Neural cell (in vitro differentiated cells): ENCODE measurements around the gene GRIP1. TPM values are rescaled to one million over a fixed set of nuclear protein-coding genes. Genes with fewer than 3 reads are reported as not detected.

Source experiments
- H2AFZ ChIP-seq: fragments of 200-600, 300-800 bp; sonication (generic), shearing (Covaris generic); 2 replicates; pipeline ENCODE4 v1.6.0; 2014; ENCODE audit warnings: low read depth, mild to moderate bottlenecking, antibody characterized with exemption, low read length, moderate library complexity
- H3F3A ChIP-seq: fragments of 200-600 bp; shearing (Covaris generic); 2 replicates; pipeline ENCODE4 v1.6.1; 2016; ENCODE audit warnings: mild to moderate bottlenecking, moderate library complexity, mixed read lengths, antibody characterized with exemption, low read length; ENCODE audit not compliant: insufficient read depth, poor library complexity, severe bottlenecking
- H3K27ac ChIP-seq: fragments of 200-600, 300-800 bp; sonication (generic), shearing (Covaris generic); 2 replicates; pipeline ENCODE4 v1.5.1; 2014; ENCODE audit warnings: mild to moderate bottlenecking, low read length, moderate library complexity
- H3K27me3 ChIP-seq: fragments of 300-800, 200-600 bp; sonication (generic), shearing (Covaris generic); 2 replicates; pipeline ENCODE4 v1.6.0; 2014; ENCODE audit warnings: mild to moderate bottlenecking, low read depth, low read length, moderate library complexity; ENCODE audit not compliant: insufficient read depth
- H3K36me3 ChIP-seq: fragments of 300-800, 200-600 bp; sonication (generic), shearing (Covaris generic); 2 replicates; pipeline ENCODE4 v1.5.1; 2014; ENCODE audit warnings: mild to moderate bottlenecking, antibody characterized with exemption, low read length, moderate library complexity; ENCODE audit not compliant: insufficient read depth
- H3K4me2 ChIP-seq: fragments of 300-800, 200-600 bp; sonication (generic), shearing (Covaris generic); 2 replicates; pipeline ENCODE4 v1.6.0; 2014; ENCODE audit warnings: mild to moderate bottlenecking, low read length
- H3K4me3 ChIP-seq: fragments of 300-800, 200-600 bp; sonication (generic), shearing (Covaris generic); 2 replicates; pipeline ENCODE4 v1.5.1; 2014; ENCODE audit warnings: mild to moderate bottlenecking, low read length, moderate library complexity
- H3K79me2 ChIP-seq: fragments of 200-600 bp; shearing (Covaris generic); replicated peaks from 2 replicates; pipeline ENCODE4 v1.6.0; 2014; ENCODE audit warnings: mild to moderate bottlenecking, low read length, moderate library complexity; ENCODE audit not compliant: insufficient read depth
- H3K9ac ChIP-seq: fragments of 300-800, 200-600 bp; sonication (generic), shearing (Covaris generic); 2 replicates; pipeline ENCODE4 v1.6.1; 2016; ENCODE audit warnings: mild to moderate bottlenecking, low read length, mixed read lengths
- H3K9me2 ChIP-seq: fragments of 200-600 bp; shearing (Covaris generic); 2 replicates; pipeline ENCODE4 v1.6.1; 2016; ENCODE audit warnings: mild to moderate bottlenecking, low read length, mixed read lengths; ENCODE audit not compliant: insufficient read depth
- H3K9me3 ChIP-seq: fragments of 200-600, 300-800 bp; sonication (generic), shearing (Covaris generic); 2 replicates; pipeline ENCODE4 v1.6.1; 2016; ENCODE audit warnings: mild to moderate bottlenecking, mixed run types, low read length, moderate library complexity, mixed read lengths
- H4K20me1 ChIP-seq: fragments of 200-600 bp; shearing (Covaris generic); 2 replicates; pipeline ENCODE4 v1.6.1; 2016; ENCODE audit warnings: mild to moderate bottlenecking, mixed run types; ENCODE audit not compliant: insufficient read depth
- EP300 ChIP-seq: fragments of 450-650 bp; conservative IDR thresholded peaks from 2 replicates; pipeline ENCODE4 v1.6.1; 2014; ENCODE audit warnings: antibody characterized with exemption, mild to moderate bottlenecking, moderate library complexity; ENCODE audit not compliant: poor library complexity, severe bottlenecking
- EZH2 ChIP-seq: fragments of 200-600, 300-800 bp; shearing (Covaris generic), sonication (generic); IDR thresholded peaks from 2 replicates; pipeline ENCODE4 v1.6.1; 2014; ENCODE audit warnings: antibody characterized with exemption, low read length, borderline replicate concordance, mild to moderate bottlenecking; ENCODE audit not compliant: insufficient read depth, poor library complexity, severe bottlenecking
- MXI1 ChIP-seq: fragments of 450-650 bp; conservative IDR thresholded peaks from 2 replicates; pipeline ENCODE4 v1.6.1; 2014; ENCODE audit warnings: antibody characterized with exemption, mild to moderate bottlenecking; ENCODE audit not compliant: poor library complexity, severe bottlenecking
- POLR2AphosphoS5 ChIP-seq: IDR thresholded peaks from 2 replicates; pipeline ENCODE4 v1.6.1; 2012
- RAD21 ChIP-seq: fragments of 450-650 bp; conservative IDR thresholded peaks from 2 replicates; pipeline ENCODE4 v1.6.1; 2014; ENCODE audit warnings: antibody characterized with exemption, mild to moderate bottlenecking, moderate library complexity
- SMC3 ChIP-seq: fragments of 450-650 bp; conservative IDR thresholded peaks from 2 replicates; pipeline ENCODE4 v1.6.1; 2014; ENCODE audit warnings: antibody characterized with exemption, mild to moderate bottlenecking, moderate library complexity; ENCODE audit not compliant: poor library complexity
- TAF1 ChIP-seq: IDR thresholded peaks from 2 replicates; pipeline ENCODE4 v1.6.1; 2012; ENCODE audit warnings: low read depth
- polyA plus RNA-seq: library from polyadenylated mRNA; depleted of rRNA; stranded (reverse); fragments of >200 nt; gene quantifications from 2 replicates; pipeline ENCODE4 v1.2.3, GENCODE V29; 2014
- TF ChIP-seq, protein P1 (sequence below): fragments of 450-650 bp; IDR thresholded peaks from 2 replicates; pipeline ENCODE4 v1.5.1; 2014; ENCODE audit warnings: antibody characterized with exemption, mild to moderate bottlenecking, moderate library complexity; ENCODE audit not compliant: poor library complexity, severe bottlenecking
- TF ChIP-seq, protein P2 (sequence below): IDR thresholded peaks from 2 replicates; pipeline ENCODE4 v1.6.1; 2012; ENCODE audit warnings: borderline replicate concordance

The GRIP1 gene
- polyA plus RNA-seq, 1 donor from 2014 or later = 41.1 TPM

DNA sequence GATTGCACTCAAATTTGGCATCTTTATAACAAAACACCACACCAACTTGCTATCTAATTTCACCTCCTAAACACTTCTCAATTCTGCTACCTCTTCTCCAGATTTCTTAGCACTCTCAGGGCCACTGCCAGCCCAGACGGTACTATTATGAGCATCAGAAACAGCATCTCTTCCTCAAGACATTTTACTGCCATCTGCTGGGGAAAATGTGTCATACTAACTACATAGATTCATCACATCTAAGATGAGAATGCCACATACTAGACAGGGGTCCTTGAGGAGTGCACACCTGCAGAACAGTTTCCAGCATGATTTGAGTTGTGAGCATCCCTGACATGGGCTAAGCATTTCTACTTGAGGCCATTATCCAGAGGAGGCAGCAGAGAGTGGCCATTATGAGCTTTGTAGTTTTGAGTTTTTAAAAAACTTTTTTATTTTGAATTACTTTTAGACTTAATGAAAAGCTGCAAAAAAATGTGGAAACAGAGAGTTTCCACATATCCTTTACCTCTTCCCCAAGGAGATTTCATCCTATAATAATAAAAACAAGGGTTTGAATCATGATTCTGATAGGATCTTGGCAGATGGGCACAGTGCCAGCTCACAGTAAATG is 15.1 kb upstream of the GRIP1 start:
- Histone ChIP-seq H3K4me2 (no peak overlapping the region), H2AFZ (no peak overlapping the region), H3K27ac (no peak overlapping the region), H3K9me3 (no peaks in the 10 kb centered on the region), H3K27me3 (no peaks in the 10 kb centered on the region), H3K79me2 (no peaks in the 10 kb centered on the region), H4K20me1 (no peaks in the 10 kb centered on the region), H3K4me3 (no peak overlapping the region), H3K36me3 (no peaks in the 10 kb centered on the region), H3K9me2 (no peaks in the 10 kb centered on the region), H3K9ac (no peak overlapping the region), H3F3A (no peaks in the 10 kb centered on the region)
- TF ChIP-seq SMC3 (peak; percentile 92), RAD21 (peak; percentile 88), EP300 (no peak)
- TF ChIP-seq, protein P1, sequence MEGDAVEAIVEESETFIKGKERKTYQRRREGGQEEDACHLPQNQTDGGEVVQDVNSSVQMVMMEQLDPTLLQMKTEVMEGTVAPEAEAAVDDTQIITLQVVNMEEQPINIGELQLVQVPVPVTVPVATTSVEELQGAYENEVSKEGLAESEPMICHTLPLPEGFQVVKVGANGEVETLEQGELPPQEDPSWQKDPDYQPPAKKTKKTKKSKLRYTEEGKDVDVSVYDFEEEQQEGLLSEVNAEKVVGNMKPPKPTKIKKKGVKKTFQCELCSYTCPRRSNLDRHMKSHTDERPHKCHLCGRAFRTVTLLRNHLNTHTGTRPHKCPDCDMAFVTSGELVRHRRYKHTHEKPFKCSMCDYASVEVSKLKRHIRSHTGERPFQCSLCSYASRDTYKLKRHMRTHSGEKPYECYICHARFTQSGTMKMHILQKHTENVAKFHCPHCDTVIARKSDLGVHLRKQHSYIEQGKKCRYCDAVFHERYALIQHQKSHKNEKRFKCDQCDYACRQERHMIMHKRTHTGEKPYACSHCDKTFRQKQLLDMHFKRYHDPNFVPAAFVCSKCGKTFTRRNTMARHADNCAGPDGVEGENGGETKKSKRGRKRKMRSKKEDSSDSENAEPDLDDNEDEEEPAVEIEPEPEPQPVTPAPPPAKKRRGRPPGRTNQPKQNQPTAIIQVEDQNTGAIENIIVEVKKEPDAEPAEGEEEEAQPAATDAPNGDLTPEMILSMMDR = peak; percentile 85

DNA sequence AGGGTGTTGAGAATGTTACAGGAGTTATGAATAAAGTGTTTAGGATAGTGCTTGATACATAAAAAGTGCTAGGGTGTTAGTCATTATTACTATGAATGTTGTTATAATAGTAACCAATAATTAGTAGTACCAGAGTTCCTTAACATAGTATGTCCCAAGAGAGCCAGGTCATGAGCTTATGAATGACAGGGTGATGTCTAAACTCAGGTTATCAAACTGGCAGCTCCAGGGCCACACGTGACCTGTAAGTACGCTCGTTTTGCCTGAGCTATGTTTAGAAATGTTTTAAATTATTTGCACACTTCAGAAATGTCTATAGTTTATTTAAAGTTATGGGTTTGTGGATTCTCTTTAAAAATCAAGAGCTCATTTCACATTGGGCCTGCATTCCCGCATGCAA is 14.1 kb upstream of the GRIP1 start:
- no peak overlapping the region for H3K27ac ChIP-seq
- no peak overlapping the region for H3K9ac ChIP-seq
- no peaks in the 10 kb centered on the region for H3K9me2 ChIP-seq
- no peaks in the 10 kb centered on the region for H3K36me3 ChIP-seq
- TF ChIP-seq POLR2AphosphoS5 (no peak), RAD21 (no peak), EP300 (no peak), MXI1 (no peak), SMC3 (no peak), EZH2 (no peak), TAF1 (no peak)
- TF ChIP-seq, protein P1 = no peak
- TF ChIP-seq, protein P2, sequence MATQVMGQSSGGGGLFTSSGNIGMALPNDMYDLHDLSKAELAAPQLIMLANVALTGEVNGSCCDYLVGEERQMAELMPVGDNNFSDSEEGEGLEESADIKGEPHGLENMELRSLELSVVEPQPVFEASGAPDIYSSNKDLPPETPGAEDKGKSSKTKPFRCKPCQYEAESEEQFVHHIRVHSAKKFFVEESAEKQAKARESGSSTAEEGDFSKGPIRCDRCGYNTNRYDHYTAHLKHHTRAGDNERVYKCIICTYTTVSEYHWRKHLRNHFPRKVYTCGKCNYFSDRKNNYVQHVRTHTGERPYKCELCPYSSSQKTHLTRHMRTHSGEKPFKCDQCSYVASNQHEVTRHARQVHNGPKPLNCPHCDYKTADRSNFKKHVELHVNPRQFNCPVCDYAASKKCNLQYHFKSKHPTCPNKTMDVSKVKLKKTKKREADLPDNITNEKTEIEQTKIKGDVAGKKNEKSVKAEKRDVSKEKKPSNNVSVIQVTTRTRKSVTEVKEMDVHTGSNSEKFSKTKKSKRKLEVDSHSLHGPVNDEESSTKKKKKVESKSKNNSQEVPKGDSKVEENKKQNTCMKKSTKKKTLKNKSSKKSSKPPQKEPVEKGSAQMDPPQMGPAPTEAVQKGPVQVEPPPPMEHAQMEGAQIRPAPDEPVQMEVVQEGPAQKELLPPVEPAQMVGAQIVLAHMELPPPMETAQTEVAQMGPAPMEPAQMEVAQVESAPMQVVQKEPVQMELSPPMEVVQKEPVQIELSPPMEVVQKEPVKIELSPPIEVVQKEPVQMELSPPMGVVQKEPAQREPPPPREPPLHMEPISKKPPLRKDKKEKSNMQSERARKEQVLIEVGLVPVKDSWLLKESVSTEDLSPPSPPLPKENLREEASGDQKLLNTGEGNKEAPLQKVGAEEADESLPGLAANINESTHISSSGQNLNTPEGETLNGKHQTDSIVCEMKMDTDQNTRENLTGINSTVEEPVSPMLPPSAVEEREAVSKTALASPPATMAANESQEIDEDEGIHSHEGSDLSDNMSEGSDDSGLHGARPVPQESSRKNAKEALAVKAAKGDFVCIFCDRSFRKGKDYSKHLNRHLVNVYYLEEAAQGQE = no peak
- no peak overlapping the region for H3K4me2 ChIP-seq
- no peaks in the 10 kb centered on the region for H3F3A ChIP-seq
- H2AFZ ChIP-seq = no peak overlapping the region
- no peaks in the 10 kb centered on the region for H3K27me3 ChIP-seq
- no peaks in the 10 kb centered on the region for H3K79me2 ChIP-seq
- H4K20me1 ChIP-seq = no peaks in the 10 kb centered on the region
- no peaks in the 10 kb centered on the region for H3K9me3 ChIP-seq
- H3K4me3 ChIP-seq = no peak overlapping the region
